Left forelimb (tissue), 1 donor: ENCODE data around the gene UGCG.
"Not testable (repeated sequence)": the region's sequence is repeated elsewhere in the genome, so short reads cannot be mapped to it uniquely, and the experiment has no call there.

ENCODE experiments used
- DNase-seq: peaks from one replicate; pipeline ENCODE4 v3.0.0-alpha.2; 2018; ENCODE audit warnings: low spot score

The UGCG gene

GRCh38 chr9:111920531-111920930 lies 23.9 kb downstream of the UGCG start:
- DNase-seq = no peak

- DNase-seq = no peak
These were observed 25.9 kb downstream of the UGCG start for GRCh38 chr9:111922324-111923013.

GRCh38 chr9:111924281-111924680 lies 27.7 kb downstream of the UGCG start:
- no peak for DNase-seq

- no peak for DNase-seq
These were observed 28.6 kb downstream of the UGCG start for GRCh38 chr9:111925017-111925770.

GRCh38 chr9:111925784-111926183 lies 29.2 kb downstream of the UGCG start:
- DNase-seq = no peak

GRCh38 chr9:111926421-111926875 lies 29.8 kb downstream of the UGCG start:
- no peak for DNase-seq

GRCh38 chr9:111928359-111928720 lies 31.7 kb downstream of the UGCG start:
- no peak for DNase-seq

GRCh38 chr9:111934747-111935146 lies 38.1 kb downstream of the UGCG start:
- DNase-seq = no peak

- no peak for DNase-seq
These were observed 39.8 kb downstream of the UGCG start for GRCh38 chr9:111936391-111936790.

GRCh38 chr9:111937301-111937700 lies 40.7 kb downstream of the UGCG start:
- DNase-seq = no peak

- DNase-seq = no peak
These were observed 41.3 kb downstream of the UGCG start for GRCh38 chr9:111937781-111938426.

- DNase-seq = no peak
These were observed 41.8 kb downstream of the UGCG start for GRCh38 chr9:111938427-111938800.

- no peak for DNase-seq
These were observed 42.7 kb downstream of the UGCG start for GRCh38 chr9:111939322-111939721.

- DNase-seq = no peak
These were observed 44.1 kb downstream of the UGCG start for GRCh38 chr9:111940697-111941096.

- DNase-seq = no peak
These were observed 46.6 kb downstream of the UGCG start for GRCh38 chr9:111943200-111943599.

- DNase-seq = no peak
These were observed 47.1 kb downstream of the UGCG start for GRCh38 chr9:111943746-111944145.

- DNase-seq = no peak
These were observed 47.7 kb downstream of the UGCG start for GRCh38 chr9:111944241-111944866.

GRCh38 chr9:111945216-111945615 lies 48.6 kb downstream of the UGCG start:
- no peak for DNase-seq

- DNase-seq = not testable (repeated sequence)
These were observed 51.5 kb downstream of the UGCG start for GRCh38 chr9:111948109-111948508.

- no peak for DNase-seq
These were observed 52.3 kb downstream of the UGCG start for GRCh38 chr9:111948951-111949350.

GRCh38 chr9:111949919-111950318 lies 53.3 kb downstream of the UGCG start:
- DNase-seq = no peak

GRCh38 chr9:111952559-111952958 lies 55.9 kb downstream of the UGCG start:
- no peak for DNase-seq

GRCh38 chr9:111953444-111953843 lies 56.8 kb downstream of the UGCG start:
- no peak for DNase-seq
